Measurements from ENCODE around the gene ENOX1.
"Not testable (repeated sequence)": the region's sequence is repeated elsewhere in the genome, so short reads cannot be mapped to it uniquely, and the experiment has no call there.

Gene ENOX1

GRCh38 chr13:43426355-43426754 is 360.4 kb downstream of the ENOX1 start:
- H3K4me3 ChIP-seq (ENCODE audit: low read depth in 1 of 2, low read length in 2 of 2) = no peak overlapping the region
- H3K9ac ChIP-seq (ENCODE audit: low read depth, low read length) = no peak overlapping the region
- H3K4me1 ChIP-seq (ENCODE audit: insufficient read depth, low read length) = no peaks in the 10 kb centered on the region
- H3K4me2 ChIP-seq (ENCODE audit: insufficient read depth, low read length) = no peak overlapping the region
- DNase-seq = no peak
- ATAC-seq (ENCODE audit: insufficient read depth, low read depth) = no peak
- no peak overlapping the region for H3K27ac ChIP-seq (ENCODE audit: low read length)
- no peaks in the 10 kb centered on the region for H3K79me2 ChIP-seq (ENCODE audit: insufficient read depth, low read length)
- no peaks in the 10 kb centered on the region for H4K20me1 ChIP-seq (ENCODE audit: insufficient read depth, low read length)
- H3K27me3 ChIP-seq (ENCODE audit: insufficient read depth, low read length, poor library complexity) = peaks cover 9% of the 10 kb centered on the region
- no peaks in the 10 kb centered on the region for H3K9me3 ChIP-seq (ENCODE audit: insufficient read depth, low read length, severe bottlenecking)
- H3K36me3 ChIP-seq (ENCODE audit: insufficient read depth, low read length) = no peaks in the 10 kb centered on the region
- TF ChIP-seq EZH2 (IDR thresholded peaks at IDR 0.05; ENCODE audit: borderline replicate concordance, low read depth, low read length, severe bottlenecking) (no peak), CTCF (IDR thresholded peaks at IDR 0.05; ENCODE audit: borderline replicate concordance, extremely low read depth, low read length, poor library complexity, severe bottlenecking) (no peak)
- H2AFZ ChIP-seq (ENCODE audit: low read depth, low read length) = no peak overlapping the region

- no peak for DNase-seq
- Histone ChIP-seq H3K4me1 (ENCODE audit: insufficient read depth, low read length) (no peaks in the 10 kb centered on the region), H2AFZ (ENCODE audit: low read depth, low read length) (no peak overlapping the region), H3K4me2 (ENCODE audit: insufficient read depth, low read length) (no peak overlapping the region), H3K4me3 (ENCODE audit: low read depth in 1 of 2, low read length in 2 of 2) (no peak overlapping the region), H3K9me3 (ENCODE audit: insufficient read depth, low read length, severe bottlenecking) (no peaks in the 10 kb centered on the region), H3K9ac (ENCODE audit: low read depth, low read length) (no peak overlapping the region), H3K36me3 (ENCODE audit: insufficient read depth, low read length) (no peaks in the 10 kb centered on the region), H3K27me3 (ENCODE audit: insufficient read depth, low read length, poor library complexity) (peaks cover 9% of the 10 kb centered on the region), H4K20me1 (ENCODE audit: insufficient read depth, low read length) (no peaks in the 10 kb centered on the region), H3K79me2 (ENCODE audit: insufficient read depth, low read length) (no peaks in the 10 kb centered on the region), H3K27ac (ENCODE audit: low read length) (no peak overlapping the region)
- TF ChIP-seq CTCF (IDR thresholded peaks at IDR 0.05; ENCODE audit: borderline replicate concordance, extremely low read depth, low read length, poor library complexity, severe bottlenecking) (no peak), EZH2 (IDR thresholded peaks at IDR 0.05; ENCODE audit: borderline replicate concordance, low read depth, low read length, severe bottlenecking) (no peak)
- ATAC-seq (ENCODE audit: insufficient read depth, low read depth) = no peak
Observed at GRCh38 chr13:43425234-43425633, 361.5 kb downstream of the ENOX1 start.

DNA sequence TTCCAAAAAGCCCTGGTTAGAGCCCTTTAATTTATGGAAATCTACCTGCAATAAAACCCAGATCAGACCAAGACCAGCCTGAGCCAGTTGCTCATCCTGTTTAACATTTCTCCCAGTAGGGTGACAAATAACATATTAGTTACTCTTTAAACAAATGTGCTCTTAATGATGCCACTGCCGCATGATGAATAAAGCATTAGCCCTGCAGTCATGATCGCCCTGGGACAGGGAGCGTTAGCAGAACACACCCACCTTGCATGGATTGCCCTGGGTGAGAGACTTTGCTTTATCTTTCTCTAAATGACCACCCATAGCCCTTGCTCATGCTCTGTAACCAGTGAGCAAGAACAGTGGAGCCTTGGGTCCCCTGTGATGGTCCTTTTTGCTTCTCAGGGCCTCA is 362.4 kb downstream of the ENOX1 start:
- H3K36me3 ChIP-seq (ENCODE audit: insufficient read depth, low read length) = no peaks in the 10 kb centered on the region
- no peak overlapping the region for H3K4me3 ChIP-seq (ENCODE audit: low read depth in 1 of 2, low read length in 2 of 2)
- ATAC-seq (ENCODE audit: insufficient read depth, low read depth) = no peak
- H3K4me1 ChIP-seq (ENCODE audit: insufficient read depth, low read length) = no peaks in the 10 kb centered on the region
- no peak overlapping the region for H3K4me2 ChIP-seq (ENCODE audit: insufficient read depth, low read length)
- no peak overlapping the region for H2AFZ ChIP-seq (ENCODE audit: low read depth, low read length)
- H3K79me2 ChIP-seq (ENCODE audit: insufficient read depth, low read length) = no peaks in the 10 kb centered on the region
- TF ChIP-seq EZH2 (IDR thresholded peaks at IDR 0.05; ENCODE audit: borderline replicate concordance, low read depth, low read length, severe bottlenecking) (no peak), CTCF (IDR thresholded peaks at IDR 0.05; ENCODE audit: borderline replicate concordance, extremely low read depth, low read length, poor library complexity, severe bottlenecking) (no peak)
- H3K9ac ChIP-seq (ENCODE audit: low read depth, low read length) = no peak overlapping the region
- no peaks in the 10 kb centered on the region for H3K9me3 ChIP-seq (ENCODE audit: insufficient read depth, low read length, severe bottlenecking)
- H4K20me1 ChIP-seq (ENCODE audit: insufficient read depth, low read length) = no peaks in the 10 kb centered on the region
- peaks cover 9% of the 10 kb centered on the region for H3K27me3 ChIP-seq (ENCODE audit: insufficient read depth, low read length, poor library complexity)
- no peak overlapping the region for H3K27ac ChIP-seq (ENCODE audit: low read length)
- no peak for DNase-seq

DNA sequence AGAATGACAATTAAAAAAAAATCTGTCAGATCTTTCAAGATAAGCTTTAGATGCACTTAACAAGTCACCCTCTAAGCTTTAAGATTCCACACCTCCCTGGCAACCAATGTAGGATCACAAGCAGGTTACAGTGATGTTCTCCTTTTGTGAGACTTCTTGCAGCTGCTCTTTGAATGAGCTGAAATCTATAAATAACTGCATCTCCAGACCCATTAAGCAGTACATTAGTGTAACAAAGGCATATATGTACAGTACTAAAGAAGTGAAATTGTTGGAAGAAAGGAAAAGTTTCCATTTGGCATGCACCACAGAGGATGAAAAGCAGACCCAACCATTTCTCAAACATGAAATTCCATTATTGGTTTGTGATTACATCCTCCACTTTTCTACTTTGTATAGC is 364.7 kb downstream of the ENOX1 start:
- Histone ChIP-seq H3K79me2 (ENCODE audit: insufficient read depth, low read length) (no peaks in the 10 kb centered on the region), H2AFZ (ENCODE audit: low read depth, low read length) (no peak overlapping the region), H3K36me3 (ENCODE audit: insufficient read depth, low read length) (no peaks in the 10 kb centered on the region), H3K9me3 (ENCODE audit: insufficient read depth, low read length, severe bottlenecking) (no peaks in the 10 kb centered on the region), H3K9ac (ENCODE audit: low read depth, low read length) (no peak overlapping the region), H3K4me1 (ENCODE audit: insufficient read depth, low read length) (no peaks in the 10 kb centered on the region), H3K4me2 (ENCODE audit: insufficient read depth, low read length) (no peak overlapping the region), H3K4me3 (ENCODE audit: low read depth in 1 of 2, low read length in 2 of 2) (no peak overlapping the region), H3K27me3 (ENCODE audit: insufficient read depth, low read length, poor library complexity) (peaks cover 7% of the 10 kb centered on the region), H4K20me1 (ENCODE audit: insufficient read depth, low read length) (no peaks in the 10 kb centered on the region), H3K27ac (ENCODE audit: low read length) (no peak overlapping the region)
- ATAC-seq (ENCODE audit: insufficient read depth, low read depth) = no peak
- no peak for DNase-seq
- no peak for TF ChIP-seq EZH2 (IDR thresholded peaks at IDR 0.05; ENCODE audit: borderline replicate concordance, low read depth, low read length, severe bottlenecking)
- TF ChIP-seq CTCF (IDR thresholded peaks at IDR 0.05; ENCODE audit: borderline replicate concordance, extremely low read depth, low read length, poor library complexity, severe bottlenecking) = no peak

GRCh38 chr13:43416842-43417241 is 369.9 kb downstream of the ENOX1 start:
- H3K27me3 ChIP-seq (ENCODE audit: insufficient read depth, low read length, poor library complexity); DNase-seq; H3K79me2 ChIP-seq (ENCODE audit: insufficient read depth, low read length); H3K4me3 ChIP-seq (ENCODE audit: low read depth in 1 of 2, low read length in 2 of 2); H3K9me3 ChIP-seq (ENCODE audit: insufficient read depth, low read length, severe bottlenecking); H3K9ac ChIP-seq (ENCODE audit: low read depth, low read length); H3K4me2 ChIP-seq (ENCODE audit: insufficient read depth, low read length); H3K4me1 ChIP-seq (ENCODE audit: insufficient read depth, low read length); H4K20me1 ChIP-seq (ENCODE audit: insufficient read depth, low read length); ATAC-seq (ENCODE audit: insufficient read depth, low read depth); H3K27ac ChIP-seq (ENCODE audit: low read length); H3K36me3 ChIP-seq (ENCODE audit: insufficient read depth, low read length); H2AFZ ChIP-seq (ENCODE audit: low read depth, low read length): not testable (repeated sequence)
